Progenitor cell of endocrine pancreas (in vitro differentiated cells): ENCODE results near the gene IL1B. TPM values are rescaled to one million over a fixed set of nuclear protein-coding genes. Genes with fewer than 3 reads are reported as not detected.

ENCODE experiments used
- DNase-seq: peaks from one replicate; pipeline ENCODE4 v3.0.0; 2021; ENCODE audit warnings: low spot score; ENCODE audit not compliant: unreplicated experiment
- H3K27ac Mint-ChIP-seq: 2 replicates; pipeline ENCODE4 v1.8.0; 2021; ENCODE audit warnings: mild to moderate bottlenecking, moderate library complexity, mixed read lengths
- H3K27me3 Mint-ChIP-seq: 2 replicates; pipeline ENCODE4 v1.8.0; 2021; ENCODE audit warnings: mixed read lengths
- H3K36me3 Mint-ChIP-seq: 2 replicates; pipeline ENCODE4 v1.8.0; 2022; ENCODE audit warnings: mixed read lengths; ENCODE audit not compliant: insufficient read depth
- H3K4me1 Mint-ChIP-seq: 2 replicates; pipeline ENCODE4 v1.8.0; 2021; ENCODE audit warnings: low read depth, mixed read lengths
- H3K4me3 Mint-ChIP-seq: 2 replicates; pipeline ENCODE4 v1.8.0; 2021; ENCODE audit warnings: low read depth, mild to moderate bottlenecking, moderate library complexity, mixed read lengths
- H3K9me3 Mint-ChIP-seq: 2 replicates; pipeline ENCODE4 v1.8.0; 2021; ENCODE audit warnings: low read depth, mixed read lengths
- CTCF ChIP-seq: fragments of 200-600 bp; sonication (generic); IDR thresholded peaks from one replicate; pipeline ENCODE4 v1.5.0; 2021; ENCODE audit warnings: antibody characterized with exemption, mild to moderate bottlenecking; ENCODE audit not compliant: unreplicated experiment
- total RNA-seq: library from RNA; stranded (reverse); gene quantifications from 2 replicates; pipeline ENCODE4 v1.2.1, GENCODE V29; 2021

Gene IL1B
- total RNA-seq, 1 donor from 2014 or later: not detected

GRCh38 chr2:112818094-112818902, 18.3 kb downstream of the IL1B start:
- peaks cover 14% of the 10 kb centered on the region for H3K4me1 Mint-ChIP-seq
- H3K9me3 Mint-ChIP-seq: no peaks in the 10 kb centered on the region
- TF ChIP-seq CTCF: no peak
- H3K36me3 Mint-ChIP-seq: no peaks in the 10 kb centered on the region
- no peak for DNase-seq
- H3K27me3 Mint-ChIP-seq: peaks cover 62% of the 10 kb centered on the region
- no peak overlapping the region for H3K4me3 Mint-ChIP-seq
- H3K27ac Mint-ChIP-seq: no peak overlapping the region

GRCh38 chr2:112817082-112817689, 19.4 kb downstream of the IL1B start:
- no peak for TF ChIP-seq CTCF
- Mint-ChIP-seq H3K27me3 (peaks cover 64% of the 10 kb centered on the region), H3K9me3 (no peaks in the 10 kb centered on the region), H3K4me3 (no peak overlapping the region), H3K36me3 (no peaks in the 10 kb centered on the region), H3K27ac (no peak overlapping the region), H3K4me1 (peaks cover 18% of the 10 kb centered on the region)
- DNase-seq: no peak

GRCh38 chr2:112814278-112814677, 22.3 kb downstream of the IL1B start:
- no peak for DNase-seq
- Mint-ChIP-seq H3K36me3 (no peaks in the 10 kb centered on the region), H3K27ac (no peak overlapping the region), H3K4me1 (peaks cover 19% of the 10 kb centered on the region), H3K9me3 (no peaks in the 10 kb centered on the region), H3K4me3 (no peak overlapping the region), H3K27me3 (peaks cover 63% of the 10 kb centered on the region)
- no peak for TF ChIP-seq CTCF

GRCh38 chr2:112813280-112813966, 23.2 kb downstream of the IL1B start:
- H3K36me3 Mint-ChIP-seq: no peaks in the 10 kb centered on the region
- DNase-seq: no peak
- H3K4me1 Mint-ChIP-seq: peaks cover 18% of the 10 kb centered on the region
- no peak for TF ChIP-seq CTCF
- no peak overlapping the region for H3K4me3 Mint-ChIP-seq
- H3K27me3 Mint-ChIP-seq: peaks cover 61% of the 10 kb centered on the region
- H3K27ac Mint-ChIP-seq: no peak overlapping the region
- H3K9me3 Mint-ChIP-seq: no peaks in the 10 kb centered on the region
